Hair follicle dermal papilla cell (primary cell): ENCODE data around the gene FARP2. TPM values are rescaled to one million over a fixed set of nuclear protein-coding genes. Genes with fewer than 3 reads are reported as not detected.

Source experiments
- small RNA-seq: library from RNA; depleted of rRNA; stranded (forward); fragments of <200 nt; gene quantifications from one replicate; pipeline ENCODE3, GENCODE V24; 2012
- total RNA-seq: library from RNA; depleted of rRNA; stranded (reverse); fragments of >200 nt; gene quantifications from 2 replicates; pipeline ENCODE4 v1.2.3, GENCODE V29; 2012

Gene FARP2, protein sequence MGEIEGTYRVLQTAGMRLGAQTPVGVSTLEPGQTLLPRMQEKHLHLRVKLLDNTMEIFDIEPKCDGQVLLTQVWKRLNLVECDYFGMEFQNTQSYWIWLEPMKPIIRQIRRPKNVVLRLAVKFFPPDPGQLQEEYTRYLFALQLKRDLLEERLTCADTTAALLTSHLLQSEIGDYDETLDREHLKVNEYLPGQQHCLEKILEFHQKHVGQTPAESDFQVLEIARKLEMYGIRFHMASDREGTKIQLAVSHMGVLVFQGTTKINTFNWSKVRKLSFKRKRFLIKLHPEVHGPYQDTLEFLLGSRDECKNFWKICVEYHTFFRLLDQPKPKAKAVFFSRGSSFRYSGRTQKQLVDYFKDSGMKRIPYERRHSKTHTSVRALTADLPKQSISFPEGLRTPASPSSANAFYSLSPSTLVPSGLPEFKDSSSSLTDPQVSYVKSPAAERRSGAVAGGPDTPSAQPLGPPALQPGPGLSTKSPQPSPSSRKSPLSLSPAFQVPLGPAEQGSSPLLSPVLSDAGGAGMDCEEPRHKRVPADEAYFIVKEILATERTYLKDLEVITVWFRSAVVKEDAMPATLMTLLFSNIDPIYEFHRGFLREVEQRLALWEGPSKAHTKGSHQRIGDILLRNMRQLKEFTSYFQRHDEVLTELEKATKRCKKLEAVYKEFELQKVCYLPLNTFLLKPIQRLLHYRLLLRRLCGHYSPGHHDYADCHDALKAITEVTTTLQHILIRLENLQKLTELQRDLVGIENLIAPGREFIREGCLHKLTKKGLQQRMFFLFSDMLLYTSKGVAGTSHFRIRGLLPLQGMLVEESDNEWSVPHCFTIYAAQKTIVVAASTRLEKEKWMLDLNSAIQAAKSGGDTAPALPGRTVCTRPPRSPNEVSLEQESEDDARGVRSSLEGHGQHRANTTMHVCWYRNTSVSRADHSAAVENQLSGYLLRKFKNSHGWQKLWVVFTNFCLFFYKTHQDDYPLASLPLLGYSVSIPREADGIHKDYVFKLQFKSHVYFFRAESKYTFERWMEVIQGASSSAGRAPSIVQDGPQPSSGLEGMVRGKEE
- 70.1 and 123 TPM in 2 replicates for total RNA-seq

GRCh38 chr2:241355983-241356870 lies at the start of gene FARP2:
Gene FARP2 (plus strand): TSS chr2:241356285. CDS start chr2:241373108, 16,823 bp downstream.

GRCh38 chr2:241315093-241315878 lies 40.8 kb upstream of the FARP2 start, which contains the start of gene HDLBP:
Gene HDLBP (minus strand): TSS chr2:241315672. CDS start chr2:241266869, 48,803 bp downstream.

DNA sequence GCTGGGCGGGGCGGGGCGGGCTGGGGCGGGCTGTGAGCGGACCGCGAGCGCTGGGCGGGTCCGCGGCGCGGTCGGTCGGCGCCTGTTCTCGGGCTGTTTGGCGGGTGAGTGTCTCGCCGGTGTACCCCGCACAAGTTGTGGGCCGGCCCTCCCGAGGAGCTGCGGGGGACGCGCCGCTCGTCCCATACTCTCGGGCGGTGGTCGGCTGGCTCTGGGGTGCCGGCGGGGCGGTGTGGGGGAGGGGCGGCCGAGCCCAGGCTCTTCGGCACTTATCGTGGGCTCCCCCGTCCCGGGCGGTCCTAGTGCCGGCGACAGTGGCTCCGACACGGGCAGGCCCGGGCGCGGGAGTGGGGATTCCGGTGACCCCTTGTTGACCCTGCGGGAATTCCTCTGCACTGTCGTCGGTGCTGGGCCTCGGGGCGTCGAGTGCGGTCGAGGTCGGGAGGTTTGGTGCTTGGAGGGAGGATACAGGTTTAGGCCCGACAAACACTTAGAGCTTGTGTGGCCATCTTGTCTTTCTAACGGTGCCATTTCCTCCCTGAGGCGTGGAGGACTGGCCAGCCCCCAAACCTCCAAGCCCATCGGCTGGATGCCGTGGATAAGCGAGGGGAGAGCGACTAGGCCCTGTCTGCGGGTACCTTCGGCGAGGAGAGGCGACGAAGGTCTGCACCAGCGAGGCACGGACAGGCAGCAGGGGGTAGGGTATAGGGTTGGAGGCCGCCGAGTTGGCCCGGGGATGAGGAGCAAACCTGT lies 40.0 kb upstream of the FARP2 start, which contains the start of gene SEPTIN2:
TSS of gene SEPTIN2 (plus strand) at position 47 of the 753 bp plus-strand sequence. CDS start 8,308 bp downstream, outside the sequence.

DNA sequence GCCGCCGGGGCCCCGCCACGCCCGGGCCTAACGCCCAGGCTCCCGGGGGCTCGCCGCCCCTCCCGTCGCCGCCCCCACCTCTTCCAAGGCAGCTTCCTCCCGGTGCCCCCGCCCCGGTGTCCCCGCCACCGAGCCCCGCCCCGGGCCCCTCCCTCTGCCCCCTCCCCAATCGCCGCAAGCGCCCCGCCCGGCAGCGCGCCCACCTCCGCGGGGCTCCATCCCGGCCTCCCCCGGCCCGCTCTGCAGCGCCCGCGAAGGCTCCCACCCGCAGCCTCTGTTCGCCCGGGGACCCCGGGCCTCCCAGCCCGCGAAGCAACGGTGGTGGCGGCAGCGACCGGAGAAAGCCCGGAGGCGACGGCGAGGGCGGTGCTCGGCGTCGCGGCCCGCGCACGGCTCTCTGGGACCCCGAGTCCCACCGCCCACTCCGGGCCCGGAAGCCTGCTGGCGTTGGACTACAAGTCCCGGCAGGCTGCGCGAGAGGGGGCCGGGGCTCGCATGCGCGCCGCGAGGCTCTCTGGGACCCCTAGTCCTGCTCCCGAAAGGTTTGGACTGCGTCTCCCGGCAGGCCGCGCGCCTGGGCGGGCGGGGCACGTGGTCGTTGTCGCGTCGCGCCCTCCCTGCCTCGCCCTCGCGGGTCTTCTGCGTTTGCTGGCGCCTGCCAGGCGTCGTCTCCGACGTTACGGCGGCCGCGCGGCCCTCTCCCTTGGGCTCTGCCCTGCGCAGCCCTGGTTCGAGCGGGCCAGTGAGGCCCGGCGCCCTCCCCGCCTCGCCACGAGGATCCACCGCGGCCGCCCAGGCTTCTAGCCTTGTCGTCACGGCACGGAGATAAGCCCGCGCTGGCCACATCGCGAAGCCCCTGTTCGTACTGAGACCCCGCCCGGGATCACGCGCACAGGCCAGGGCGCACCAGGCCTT lies 152.4 kb downstream of the FARP2 start, which contains the start of gene STK25:
TSS of gene STK25 (minus strand) at position 345 of the 915 bp plus-strand sequence. CDS start 549 bp downstream, outside the sequence.

Small RNAs within 50 kb of the gene (small RNA-seq; reads per million reads assigned to genes)
- not detected for gene MIR3133

Other genes with a start within 250 kb of the FARP2 start
- gene PASK, start 206.8 kb upstream of the FARP2 start, total RNA-seq = 1.5 and 91.1 TPM in 2 replicates
- 39.4 and 48.0 TPM in 2 replicates for gene PPP1R7, start 205.8 kb upstream of the FARP2 start, total RNA-seq
- 0.12 and 0.49 TPM in 2 replicates for gene ANO7, start 167.6 kb upstream of the FARP2 start, total RNA-seq
- 1,152 and 1,275 TPM in 2 replicates for gene HDLBP, start 40.6 kb upstream of the FARP2 start, total RNA-seq
- 448 and 479 TPM in 2 replicates for gene SEPTIN2, start 40.4 kb upstream of the FARP2 start, total RNA-seq
- gene STK25, start 152.3 kb downstream of the FARP2 start, total RNA-seq = 207 and 234 TPM in 2 replicates
- 20.3 and 25.6 TPM in 2 replicates for gene BOK, start 202.5 kb downstream of the FARP2 start, total RNA-seq